ENCODE data around the gene PRKG1.
"Not testable (repeated sequence)": the region's sequence is repeated elsewhere in the genome, so short reads cannot be mapped to it uniquely, and the experiment has no call there.

Gene PRKG1

GRCh38 chr10:51439645-51440044, 365.4 kb downstream of the PRKG1 start:
- no peak for ATAC-seq
- peaks cover 2% of the 10 kb centered on the region for H3K27me3 Mint-ChIP-seq

GRCh38 chr10:51445588-51445987, 371.3 kb downstream of the PRKG1 start:
- H3K4me1 Mint-ChIP-seq: no peaks in the 10 kb centered on the region
- DNase-seq (no peak), ATAC-seq (no peak)
- no peaks in the 10 kb centered on the region for H3K36me3 Mint-ChIP-seq (ENCODE audit: low read depth)
- H3K27me3 Mint-ChIP-seq: no peaks in the 10 kb centered on the region
- no peaks in the 10 kb centered on the region for H3K9me3 Mint-ChIP-seq
- no peak overlapping the region for H3K4me3 Mint-ChIP-seq
- no peak overlapping the region for H3K27ac Mint-ChIP-seq

More at GRCh38 chr10:51439645-51440044, 365.4 kb downstream of the PRKG1 start:
- no peaks in the 10 kb centered on the region for H3K36me3 Mint-ChIP-seq (ENCODE audit: low read depth)
- no peak overlapping the region for H3K4me3 Mint-ChIP-seq
- no peak overlapping the region for H3K27ac Mint-ChIP-seq
- no peak for DNase-seq
- no peaks in the 10 kb centered on the region for H3K9me3 Mint-ChIP-seq
- no peaks in the 10 kb centered on the region for H3K4me1 Mint-ChIP-seq

GRCh38 chr10:51447119-51447518, 372.8 kb downstream of the PRKG1 start:
- no peaks in the 10 kb centered on the region for H3K36me3 Mint-ChIP-seq (ENCODE audit: low read depth)
- H3K4me1 Mint-ChIP-seq: no peaks in the 10 kb centered on the region
- no peaks in the 10 kb centered on the region for H3K27me3 Mint-ChIP-seq
- ATAC-seq (no peak), DNase-seq (no peak)
- no peaks in the 10 kb centered on the region for H3K9me3 Mint-ChIP-seq
- H3K4me3 Mint-ChIP-seq: no peak overlapping the region
- H3K27ac Mint-ChIP-seq: no peak overlapping the region

- H3K27ac Mint-ChIP-seq; H3K4me1 Mint-ChIP-seq; H3K27me3 Mint-ChIP-seq; ATAC-seq; H3K36me3 Mint-ChIP-seq (ENCODE audit: low read depth); DNase-seq; H3K4me3 Mint-ChIP-seq: not testable (repeated sequence)
- H3K9me3 Mint-ChIP-seq: peaks cover 15% of the 10 kb centered on the region
These were observed 381.5 kb downstream of the PRKG1 start for GRCh38 chr10:51455762-51456161.

GRCh38 chr10:51459476-51459875, 385.2 kb downstream of the PRKG1 start:
- Mint-ChIP-seq H3K4me1 (no peaks in the 10 kb centered on the region), H3K27me3 (peaks cover 2% of the 10 kb centered on the region)

GRCh38 chr10:51462076-51462779, 387.9 kb downstream of the PRKG1 start:
- Mint-ChIP-seq H3K4me1 (no peaks in the 10 kb centered on the region), H3K27me3 (peaks cover 2% of the 10 kb centered on the region), H3K27ac (no peak overlapping the region), H3K9me3 (no peaks in the 10 kb centered on the region), H3K36me3 (ENCODE audit: low read depth) (no peaks in the 10 kb centered on the region), H3K4me3 (no peak overlapping the region)
- ATAC-seq (no peak), DNase-seq (no peak)

More at GRCh38 chr10:51459476-51459875, 385.2 kb downstream of the PRKG1 start:
- no peak overlapping the region for H3K27ac Mint-ChIP-seq
- H3K9me3 Mint-ChIP-seq: peaks cover 13% of the 10 kb centered on the region
- no peak overlapping the region for H3K4me3 Mint-ChIP-seq
- DNase-seq: no peak
- ATAC-seq: no peak
- no peaks in the 10 kb centered on the region for H3K36me3 Mint-ChIP-seq (ENCODE audit: low read depth)

GRCh38 chr10:51468424-51468823, 394.1 kb downstream of the PRKG1 start:
- Mint-ChIP-seq H3K9me3 (no peaks in the 10 kb centered on the region), H3K27ac (no peak overlapping the region), H3K4me3 (no peak overlapping the region), H3K36me3 (ENCODE audit: low read depth) (no peaks in the 10 kb centered on the region), H3K4me1 (no peaks in the 10 kb centered on the region), H3K27me3 (peaks cover 1% of the 10 kb centered on the region)
- no peak for ATAC-seq
- no peak for DNase-seq

GRCh38 chr10:51469686-51470085, 395.4 kb downstream of the PRKG1 start:
- no peaks in the 10 kb centered on the region for H3K36me3 Mint-ChIP-seq (ENCODE audit: low read depth)
- H3K4me1 Mint-ChIP-seq: no peaks in the 10 kb centered on the region
- DNase-seq: no peak
- H3K27me3 Mint-ChIP-seq: peaks cover 1% of the 10 kb centered on the region
- no peak overlapping the region for H3K27ac Mint-ChIP-seq
- H3K9me3 Mint-ChIP-seq: no peaks in the 10 kb centered on the region
- no peak for ATAC-seq
- H3K4me3 Mint-ChIP-seq: no peak overlapping the region

- no peak for DNase-seq
- H3K27me3 Mint-ChIP-seq: peaks cover 1% of the 10 kb centered on the region
- H3K9me3 Mint-ChIP-seq: no peaks in the 10 kb centered on the region
- H3K36me3 Mint-ChIP-seq (ENCODE audit: low read depth): no peaks in the 10 kb centered on the region
- H3K27ac Mint-ChIP-seq: no peak overlapping the region
- H3K4me1 Mint-ChIP-seq: no peaks in the 10 kb centered on the region
- ATAC-seq: no peak
- H3K4me3 Mint-ChIP-seq: no peak overlapping the region
These were observed 397.0 kb downstream of the PRKG1 start for GRCh38 chr10:51471271-51471670.

GRCh38 chr10:51472154-51472553, 397.9 kb downstream of the PRKG1 start:
- ATAC-seq: no peak
- Mint-ChIP-seq H3K36me3 (ENCODE audit: low read depth) (no peaks in the 10 kb centered on the region), H3K4me1 (no peaks in the 10 kb centered on the region), H3K27me3 (peaks cover 1% of the 10 kb centered on the region), H3K27ac (no peak overlapping the region), H3K9me3 (no peaks in the 10 kb centered on the region), H3K4me3 (no peak overlapping the region)
- DNase-seq: no peak

- Mint-ChIP-seq H3K36me3 (ENCODE audit: low read depth) (no peaks in the 10 kb centered on the region), H3K27ac (no peak overlapping the region), H3K27me3 (no peaks in the 10 kb centered on the region), H3K9me3 (no peaks in the 10 kb centered on the region), H3K4me3 (no peak overlapping the region), H3K4me1 (no peaks in the 10 kb centered on the region)
- DNase-seq: no peak
- no peak for ATAC-seq
These were observed 405.4 kb downstream of the PRKG1 start for GRCh38 chr10:51479711-51480110.

- DNase-seq: no peak
- Mint-ChIP-seq H3K27ac (no peak overlapping the region), H3K4me1 (no peaks in the 10 kb centered on the region), H3K9me3 (no peaks in the 10 kb centered on the region), H3K27me3 (no peaks in the 10 kb centered on the region), H3K4me3 (no peak overlapping the region), H3K36me3 (ENCODE audit: low read depth) (no peaks in the 10 kb centered on the region)
- ATAC-seq: no peak
These were observed 411.4 kb downstream of the PRKG1 start for GRCh38 chr10:51485668-51486067.

GRCh38 chr10:51487576-51487975, 413.3 kb downstream of the PRKG1 start:
- DNase-seq: no peak
- no peaks in the 10 kb centered on the region for H3K27me3 Mint-ChIP-seq
- H3K4me3 Mint-ChIP-seq: no peak overlapping the region
- no peak overlapping the region for H3K27ac Mint-ChIP-seq
- no peaks in the 10 kb centered on the region for H3K36me3 Mint-ChIP-seq (ENCODE audit: low read depth)
- no peaks in the 10 kb centered on the region for H3K4me1 Mint-ChIP-seq
- no peak for ATAC-seq
- no peaks in the 10 kb centered on the region for H3K9me3 Mint-ChIP-seq

- Mint-ChIP-seq H3K27me3 (no peaks in the 10 kb centered on the region), H3K9me3 (no peaks in the 10 kb centered on the region), H3K36me3 (ENCODE audit: low read depth) (no peaks in the 10 kb centered on the region), H3K4me1 (no peaks in the 10 kb centered on the region), H3K4me3 (no peak overlapping the region), H3K27ac (no peak overlapping the region)
- no peak for ATAC-seq
- no peak for DNase-seq
These were observed 414.6 kb downstream of the PRKG1 start for GRCh38 chr10:51488766-51489408.

- no peak overlapping the region for H3K4me3 Mint-ChIP-seq
- no peak for ATAC-seq
- DNase-seq: no peak
- H3K27ac Mint-ChIP-seq: no peak overlapping the region
- H3K4me1 Mint-ChIP-seq: no peaks in the 10 kb centered on the region
- no peaks in the 10 kb centered on the region for H3K36me3 Mint-ChIP-seq (ENCODE audit: low read depth)
- no peaks in the 10 kb centered on the region for H3K9me3 Mint-ChIP-seq
- no peaks in the 10 kb centered on the region for H3K27me3 Mint-ChIP-seq
These were observed 424.1 kb downstream of the PRKG1 start for GRCh38 chr10:51498424-51498823.

Data from activated naive CD8-positive, alpha-beta T cell treated with anti-CD3 and anti-CD28 coated beads, Interleukin-2, amount 50 U/mL, for 24 hours (primary cell).